C4-2B (cell line): Measurements from ENCODE around the gene KIDINS220.

Experiments
- H3K27ac ChIP-seq: fragments of 450-650 bp; 2 replicates; pipeline ENCODE4 v1.5.1; 2017
- CTCF ChIP-seq: fragments of 450-650 bp; conservative IDR thresholded peaks from 2 replicates; pipeline ENCODE4 v1.5.1; 2017; ENCODE audit warnings: mild to moderate bottlenecking
- ZFX ChIP-seq: fragments of 450-650 bp; IDR thresholded peaks from 2 replicates; pipeline ENCODE4 v1.6.1; 2017

KIDINS220 gene

GRCh38 chr2:8822218-8822617 is 15.2 kb downstream of the KIDINS220 start:
- TF ChIP-seq CTCF (no peak), ZFX (no peak)
- H3K27ac ChIP-seq, result no peak overlapping the region

- H3K27ac ChIP-seq, result no peak overlapping the region
- no peak for TF ChIP-seq CTCF
- TF ChIP-seq ZFX, result no peak
Measured at GRCh38 chr2:8821276-8822217, 15.9 kb downstream of the KIDINS220 start.

- no peak for TF ChIP-seq ZFX
- TF ChIP-seq CTCF, result no peak
- no peak overlapping the region for H3K27ac ChIP-seq
Measured at GRCh38 chr2:8819948-8820347, 17.5 kb downstream of the KIDINS220 start.

- no peak overlapping the region for H3K27ac ChIP-seq
- TF ChIP-seq ZFX (no peak), CTCF (no peak)
Measured at GRCh38 chr2:8819194-8819593, 18.2 kb downstream of the KIDINS220 start.

GRCh38 chr2:8817221-8817620 is 20.2 kb downstream of the KIDINS220 start:
- no peak overlapping the region for H3K27ac ChIP-seq
- no peak for TF ChIP-seq ZFX

GRCh38 chr2:8806885-8807704 is 30.3 kb downstream of the KIDINS220 start:
- H3K27ac ChIP-seq, result no peak overlapping the region
- no peak for TF ChIP-seq CTCF
- no peak for TF ChIP-seq ZFX

GRCh38 chr2:8805278-8806210 is 31.9 kb downstream of the KIDINS220 start:
- TF ChIP-seq ZFX (no peak), CTCF (no peak)
- H3K27ac ChIP-seq, result peak overlapping the region; percentile 17; the same call in 1 of the 2 replicates
